GM18867 (cell line): Measurements from ENCODE around the gene TCF19.

Experiments used
- ATAC-seq: cut with Tn5 transposase; IDR thresholded peaks from one replicate; pipeline ENCODE4 v1.9.1; 2021; ENCODE audit warnings: mild to moderate bottlenecking, moderate library complexity; ENCODE audit not compliant: unreplicated experiment

TCF19 gene

DNA sequence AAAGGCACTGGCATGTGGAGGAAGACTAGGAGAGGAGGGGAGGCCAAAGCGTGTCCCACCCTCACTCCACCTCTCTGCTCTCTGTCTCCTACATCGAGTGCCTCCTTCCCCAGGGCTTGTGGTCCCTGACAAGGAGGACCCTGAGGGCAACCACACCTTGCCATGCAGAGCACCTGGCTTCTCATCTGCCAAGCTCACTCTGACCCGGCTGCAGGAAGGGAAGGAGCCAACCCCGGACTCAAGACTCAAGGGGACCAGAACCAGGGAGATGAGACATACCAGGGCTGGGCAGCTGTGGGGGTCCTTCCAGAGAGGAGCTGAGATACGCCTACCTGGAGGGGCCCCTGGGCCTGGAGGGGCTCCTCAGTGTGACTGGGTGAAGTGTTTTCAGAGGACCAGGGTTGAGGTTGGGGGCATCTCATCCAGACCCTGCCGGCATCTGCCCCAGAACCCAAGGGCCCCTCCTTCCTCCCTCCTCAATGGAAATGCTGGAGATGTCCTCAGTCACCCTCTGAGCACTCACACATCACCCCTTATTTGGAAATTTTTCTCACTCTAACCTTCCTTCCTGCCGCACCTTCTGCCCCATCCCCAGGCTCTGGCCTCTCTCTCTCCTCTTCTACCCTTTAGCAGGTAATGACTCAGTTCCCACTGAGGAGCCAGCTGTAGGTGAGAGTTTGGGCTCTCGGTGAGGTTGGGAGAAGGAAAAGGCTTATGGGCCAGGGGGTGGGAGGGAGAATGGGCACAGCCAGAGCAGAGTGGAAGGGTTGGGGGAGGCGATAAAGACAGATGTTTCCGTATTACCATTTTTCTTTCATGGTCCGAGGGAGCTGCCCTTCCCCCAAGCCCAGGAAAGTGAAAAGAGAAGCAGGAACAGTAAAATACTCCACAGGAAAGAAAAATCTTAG lies 44.1 kb downstream of the TCF19 start:
- no peak for ATAC-seq

GRCh38 chr6:31203345-31203979 lies 45.1 kb downstream of the TCF19 start:
- peak; percentile 55 for ATAC-seq

DNA sequence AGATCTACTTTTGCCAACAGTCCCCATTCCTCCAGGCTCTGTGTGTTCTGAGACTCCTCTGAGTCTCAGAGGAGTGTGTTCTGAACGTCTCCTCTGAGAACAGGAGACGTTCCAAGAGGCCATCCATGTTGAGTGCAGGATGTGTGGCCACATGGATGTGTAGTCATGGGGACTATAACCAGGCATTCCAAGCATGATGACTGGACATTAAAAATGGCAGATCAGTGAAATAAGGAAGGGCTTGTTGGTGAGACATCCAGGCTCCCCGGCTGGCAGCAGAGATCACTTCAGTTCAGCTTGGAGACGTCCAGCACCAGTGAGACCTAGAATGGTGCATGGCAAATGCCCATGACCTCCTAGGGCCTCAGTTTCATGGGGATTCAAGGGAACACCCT lies 46.4 kb downstream of the TCF19 start:
- no peak for ATAC-seq

GRCh38 chr6:31205638-31206037 lies 47.2 kb downstream of the TCF19 start:
- no peak for ATAC-seq

DNA sequence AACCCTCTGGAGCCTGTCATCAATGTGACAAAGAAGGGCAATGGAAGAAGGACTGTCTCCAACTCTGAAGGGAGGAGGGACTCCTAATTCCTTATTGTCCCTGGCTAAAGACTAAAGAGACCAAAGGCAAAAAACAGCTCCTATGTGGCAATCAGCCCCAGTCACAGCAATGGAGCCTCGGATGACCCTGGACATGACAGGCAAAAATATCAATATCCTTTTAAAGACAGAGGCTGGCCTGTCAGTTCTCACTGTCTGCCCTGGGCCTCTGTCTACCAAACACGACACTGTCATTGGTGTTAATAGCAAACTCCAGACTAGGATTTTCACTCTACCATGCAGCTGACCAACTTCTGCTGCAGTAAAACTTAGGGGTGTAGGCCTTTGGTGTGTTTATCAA lies 50.1 kb downstream of the TCF19 start:
- ATAC-seq = no peak

DNA sequence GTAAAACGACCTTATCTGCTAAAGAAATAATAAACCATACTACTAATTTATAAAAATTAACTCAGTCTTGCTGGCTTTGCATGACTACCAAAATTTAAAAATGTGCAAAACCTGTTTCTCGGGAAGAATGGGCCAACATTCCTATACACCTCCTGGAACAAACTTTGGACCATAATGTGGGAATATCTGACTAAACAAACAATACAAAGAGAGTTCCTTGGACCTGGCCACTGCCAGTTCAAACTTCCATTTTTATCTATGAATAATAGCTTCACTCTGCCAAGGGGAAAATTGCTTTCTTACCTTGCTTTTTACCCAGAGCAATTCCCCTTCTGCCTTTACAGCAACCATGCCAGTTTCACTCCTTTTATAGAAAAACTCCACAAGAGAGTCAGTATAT lies 50.7 kb downstream of the TCF19 start:
- no peak for ATAC-seq

DNA sequence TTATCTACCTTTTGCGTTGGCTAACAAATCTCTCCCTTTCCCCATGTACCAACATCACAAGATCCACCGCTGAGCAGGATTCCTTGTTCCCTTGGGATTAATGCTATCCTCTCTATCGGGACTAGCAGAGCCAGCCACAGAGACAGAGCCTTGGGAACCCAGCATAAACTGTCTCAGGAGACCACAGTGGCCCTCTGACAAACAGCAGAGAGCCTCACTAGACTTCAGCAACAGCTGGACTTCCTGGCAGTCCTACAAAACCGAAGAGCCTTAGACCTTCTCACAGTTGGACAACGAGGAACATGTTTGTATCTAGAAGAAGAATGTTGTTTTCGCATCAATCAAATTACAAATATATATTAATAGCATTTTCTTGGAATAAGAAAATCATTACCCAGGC lies 51.7 kb downstream of the TCF19 start:
- no peak for ATAC-seq

DNA sequence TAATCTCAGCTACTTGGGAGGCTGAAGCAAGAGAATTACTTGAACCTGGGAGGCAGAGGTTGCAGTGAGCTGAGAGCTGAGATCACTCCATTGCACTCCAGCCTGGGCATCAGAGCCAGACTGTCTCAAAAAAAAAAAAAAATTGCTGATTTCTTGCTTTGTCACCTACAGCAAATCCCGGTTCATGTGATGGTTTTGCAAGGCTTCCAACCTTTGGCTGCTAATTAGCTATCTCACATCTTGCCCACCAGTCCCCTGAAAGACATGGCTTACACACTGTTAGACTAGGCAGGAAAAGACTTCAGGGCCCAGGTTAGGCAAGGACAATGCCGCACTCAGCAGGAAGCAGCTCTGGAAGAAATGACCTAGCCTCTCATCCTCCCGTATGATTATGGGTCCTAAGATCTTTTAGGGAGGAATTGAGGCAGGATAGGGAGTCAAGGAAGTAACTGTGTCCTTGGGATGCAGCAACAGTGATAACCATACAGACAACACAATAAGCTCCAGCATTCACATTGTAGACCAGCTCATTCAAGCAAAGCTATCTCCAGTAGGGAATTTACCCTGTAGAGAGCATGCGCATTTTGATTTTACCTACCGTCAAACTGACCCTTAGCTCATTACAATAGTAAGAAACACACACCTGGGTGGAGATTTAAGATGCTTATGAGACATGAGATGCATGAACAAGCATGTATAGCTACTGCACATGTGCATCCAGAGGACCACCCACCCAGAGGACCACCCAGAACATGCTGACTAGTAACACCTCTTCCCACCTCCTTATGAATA lies 52.5 kb downstream of the TCF19 start:
- no peak for ATAC-seq
